Loucy (cell line): Measurements from ENCODE around the gene SLC29A1.

Source experiments
- EZH2phosphoT487 ChIP-seq: fragments of 200-600 bp; IDR thresholded peaks from 2 replicates; pipeline ENCODE4 v1.6.1; 2018; ENCODE audit warnings: antibody characterized with exemption, mild to moderate bottlenecking, moderate library complexity, borderline replicate concordance
- TF ChIP-seq, protein P1 (sequence below): fragments of 200-600 bp; sonication (generic); conservative IDR thresholded peaks from 2 replicates; pipeline ENCODE4 v1.5.1; 2014; ENCODE audit warnings: mild to moderate bottlenecking, antibody characterized with exemption, low read length

DNA sequence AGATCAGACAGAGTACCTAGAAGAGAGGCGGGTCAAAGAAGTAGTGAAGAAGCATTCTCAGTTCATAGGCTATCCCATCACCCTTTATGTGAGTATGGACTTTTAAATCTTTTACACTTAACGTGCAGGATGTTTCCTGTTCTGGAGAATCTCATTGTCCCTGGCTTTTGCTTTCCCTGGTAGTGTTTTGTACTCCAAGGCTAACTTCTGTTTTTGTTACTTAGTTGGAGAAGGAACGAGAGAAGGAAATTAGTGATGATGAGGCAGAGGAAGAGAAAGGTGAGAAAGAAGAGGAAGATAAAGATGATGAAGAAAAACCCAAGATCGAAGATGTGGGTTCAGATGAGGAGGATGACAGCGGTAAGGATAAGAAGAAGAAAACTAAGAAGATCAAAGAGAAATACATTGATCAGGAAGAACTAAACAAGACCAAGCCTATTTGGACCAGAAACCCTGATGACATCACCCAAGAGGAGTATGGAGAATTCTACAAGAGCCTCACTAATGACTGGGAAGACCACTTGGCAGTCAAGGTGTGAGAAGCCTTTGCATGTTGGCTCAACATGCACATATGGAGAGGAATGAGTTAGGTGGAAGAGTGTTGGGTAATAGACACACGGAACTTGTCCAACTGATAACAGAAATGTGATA, 26.8 kb downstream of the SLC29A1 start:
- TF ChIP-seq, protein P1, sequence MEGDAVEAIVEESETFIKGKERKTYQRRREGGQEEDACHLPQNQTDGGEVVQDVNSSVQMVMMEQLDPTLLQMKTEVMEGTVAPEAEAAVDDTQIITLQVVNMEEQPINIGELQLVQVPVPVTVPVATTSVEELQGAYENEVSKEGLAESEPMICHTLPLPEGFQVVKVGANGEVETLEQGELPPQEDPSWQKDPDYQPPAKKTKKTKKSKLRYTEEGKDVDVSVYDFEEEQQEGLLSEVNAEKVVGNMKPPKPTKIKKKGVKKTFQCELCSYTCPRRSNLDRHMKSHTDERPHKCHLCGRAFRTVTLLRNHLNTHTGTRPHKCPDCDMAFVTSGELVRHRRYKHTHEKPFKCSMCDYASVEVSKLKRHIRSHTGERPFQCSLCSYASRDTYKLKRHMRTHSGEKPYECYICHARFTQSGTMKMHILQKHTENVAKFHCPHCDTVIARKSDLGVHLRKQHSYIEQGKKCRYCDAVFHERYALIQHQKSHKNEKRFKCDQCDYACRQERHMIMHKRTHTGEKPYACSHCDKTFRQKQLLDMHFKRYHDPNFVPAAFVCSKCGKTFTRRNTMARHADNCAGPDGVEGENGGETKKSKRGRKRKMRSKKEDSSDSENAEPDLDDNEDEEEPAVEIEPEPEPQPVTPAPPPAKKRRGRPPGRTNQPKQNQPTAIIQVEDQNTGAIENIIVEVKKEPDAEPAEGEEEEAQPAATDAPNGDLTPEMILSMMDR, result no peak
- no peak for TF ChIP-seq EZH2phosphoT487
